ENCODE measurements around the gene NEK3. TPM values are rescaled to one million over a fixed set of nuclear protein-coding genes. Genes with fewer than 3 reads are reported as not detected.

Gene NEK3
- total RNA-seq, 6 donors from 2014 or later, result 4.4 to 34.6 (median 13.7) TPM

Other genes starting within 250 kb of the NEK3 start
- 10 to 100 TPM in 1 of 6 donors, 1 to 10 TPM in 5; 3.5 to 27.2 (median 5.9) TPM for gene ATP7B, start 148.1 kb downstream of the NEK3 start, total RNA-seq
- gene ALG11, start 147.2 kb downstream of the NEK3 start, total RNA-seq, result 10 to 100 TPM; 10.5 to 34.4 (median 22.7) TPM
- 10 to 100 TPM in 5 of 6 donors, 1 to 10 TPM in 1; 8.9 to 26.7 (median 17.4) TPM for gene UTP14C, start 134.9 kb downstream of the NEK3 start, total RNA-seq
- 10 to 100 TPM in 2 of 6 donors, 1 to 10 TPM in 3, under 1 TPM in 1; 0.23 to 30.2 (median 2.4) TPM for gene NEK5, start 30.5 kb downstream of the NEK3 start, total RNA-seq
- gene THSD1, start 246.6 kb upstream of the NEK3 start, total RNA-seq, result 10 to 100 TPM in 5 of 6 donors, 1 to 10 TPM in 1; 5.5 to 19.8 (median 12.1) TPM

Measured in upper lobe of left lung (tissue), 6 donors.